ENCODE data around the gene PPM1L.

DNA sequence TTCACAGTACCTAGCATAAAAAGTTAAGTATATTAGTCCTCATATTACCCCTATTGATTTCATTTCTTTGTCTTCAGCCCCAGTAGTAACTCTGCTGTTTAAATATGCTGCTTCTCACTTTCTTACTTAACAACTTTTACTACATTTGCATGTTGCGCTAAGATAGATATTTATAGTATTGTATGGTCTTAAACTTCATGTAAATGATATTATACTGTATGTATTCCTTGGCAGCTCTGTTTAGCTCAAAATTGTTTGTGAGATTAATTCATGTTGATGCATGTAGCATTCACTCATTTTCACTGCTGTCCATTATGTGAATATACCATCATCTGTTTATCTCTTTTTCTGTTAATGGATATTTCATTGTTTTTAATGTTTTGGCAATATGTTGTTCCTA, 64.4 kb downstream of the PPM1L start:
- no peak for TF ChIP-seq POLR2A (IDR thresholded peaks at IDR 0.05)
- no peak for TF ChIP-seq EP300 (IDR thresholded peaks at IDR 0.05)
- TF ChIP-seq, protein P1, sequence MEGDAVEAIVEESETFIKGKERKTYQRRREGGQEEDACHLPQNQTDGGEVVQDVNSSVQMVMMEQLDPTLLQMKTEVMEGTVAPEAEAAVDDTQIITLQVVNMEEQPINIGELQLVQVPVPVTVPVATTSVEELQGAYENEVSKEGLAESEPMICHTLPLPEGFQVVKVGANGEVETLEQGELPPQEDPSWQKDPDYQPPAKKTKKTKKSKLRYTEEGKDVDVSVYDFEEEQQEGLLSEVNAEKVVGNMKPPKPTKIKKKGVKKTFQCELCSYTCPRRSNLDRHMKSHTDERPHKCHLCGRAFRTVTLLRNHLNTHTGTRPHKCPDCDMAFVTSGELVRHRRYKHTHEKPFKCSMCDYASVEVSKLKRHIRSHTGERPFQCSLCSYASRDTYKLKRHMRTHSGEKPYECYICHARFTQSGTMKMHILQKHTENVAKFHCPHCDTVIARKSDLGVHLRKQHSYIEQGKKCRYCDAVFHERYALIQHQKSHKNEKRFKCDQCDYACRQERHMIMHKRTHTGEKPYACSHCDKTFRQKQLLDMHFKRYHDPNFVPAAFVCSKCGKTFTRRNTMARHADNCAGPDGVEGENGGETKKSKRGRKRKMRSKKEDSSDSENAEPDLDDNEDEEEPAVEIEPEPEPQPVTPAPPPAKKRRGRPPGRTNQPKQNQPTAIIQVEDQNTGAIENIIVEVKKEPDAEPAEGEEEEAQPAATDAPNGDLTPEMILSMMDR (IDR thresholded peaks at IDR 0.05): no peak

Data from ovary (tissue), 3 donors.